Peyer's patch (tissue), 4 donors: ENCODE measurements around the gene GPER1.

Experiments
- POLR2A ChIP-seq, 2 donors: fragments of 450-650 bp; IDR thresholded peaks; one replicate each; pipeline ENCODE4 v1.5.1; 2017; ENCODE audit warnings: antibody characterized with exemption in 2 of 2, mild to moderate bottlenecking in 2 of 2, moderate library complexity in 2 of 2
- TF ChIP-seq, protein P1 (sequence below), 6 experiments: fragments of 450-650 bp in 4 of 6; fragments of 200-600 bp in 2 of 6; sonication (generic) in 1 of 6; IDR thresholded peaks; one replicate each; pipeline ENCODE4 v1.5.1; 2017 to 2019; ENCODE audit warnings: antibody characterized with exemption in 6 of 6, mild to moderate bottlenecking in 3 of 6, moderate library complexity in 1 of 6

DNA sequence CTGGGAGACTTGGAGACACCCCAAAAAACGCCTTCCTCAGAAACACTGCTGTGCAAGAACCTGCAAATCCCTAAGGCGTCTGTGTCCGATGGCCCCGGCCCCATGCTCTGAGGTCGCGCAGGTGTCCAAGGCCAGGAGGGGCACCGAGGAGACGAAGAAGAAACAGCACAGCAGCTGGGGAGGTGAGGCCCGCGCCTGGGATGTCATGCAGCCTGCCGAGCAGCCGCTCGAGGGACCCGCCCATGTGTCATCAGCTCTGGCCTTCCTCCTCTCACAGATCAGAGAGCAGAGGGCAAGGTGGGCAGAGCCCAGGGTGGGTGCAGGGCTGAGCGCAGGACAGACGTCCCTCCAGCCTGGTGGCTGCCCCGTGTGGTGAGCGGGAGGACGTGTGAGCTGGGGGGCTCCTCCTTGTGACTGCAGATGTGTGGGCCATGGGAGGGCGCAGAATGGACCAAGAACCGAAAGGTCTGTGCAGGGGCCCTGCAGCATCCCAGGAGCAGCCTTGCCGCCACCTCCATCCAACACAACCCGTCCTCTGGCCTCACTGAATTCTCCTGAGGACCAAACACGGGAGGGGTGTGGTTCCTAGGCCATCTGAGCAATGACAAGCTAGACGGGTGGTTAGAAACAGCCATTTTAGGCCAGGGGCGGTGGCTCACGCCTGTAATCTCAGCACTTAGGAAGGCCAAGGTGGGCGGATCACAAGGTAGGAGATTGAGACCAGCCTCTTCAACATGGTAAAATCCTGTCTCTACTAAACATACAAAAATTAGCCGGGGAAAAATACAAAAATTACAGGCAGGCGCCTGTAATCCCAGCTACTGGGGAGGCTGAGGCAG, 13.1 kb upstream of the GPER1 start:
- TF ChIP-seq, protein P1, sequence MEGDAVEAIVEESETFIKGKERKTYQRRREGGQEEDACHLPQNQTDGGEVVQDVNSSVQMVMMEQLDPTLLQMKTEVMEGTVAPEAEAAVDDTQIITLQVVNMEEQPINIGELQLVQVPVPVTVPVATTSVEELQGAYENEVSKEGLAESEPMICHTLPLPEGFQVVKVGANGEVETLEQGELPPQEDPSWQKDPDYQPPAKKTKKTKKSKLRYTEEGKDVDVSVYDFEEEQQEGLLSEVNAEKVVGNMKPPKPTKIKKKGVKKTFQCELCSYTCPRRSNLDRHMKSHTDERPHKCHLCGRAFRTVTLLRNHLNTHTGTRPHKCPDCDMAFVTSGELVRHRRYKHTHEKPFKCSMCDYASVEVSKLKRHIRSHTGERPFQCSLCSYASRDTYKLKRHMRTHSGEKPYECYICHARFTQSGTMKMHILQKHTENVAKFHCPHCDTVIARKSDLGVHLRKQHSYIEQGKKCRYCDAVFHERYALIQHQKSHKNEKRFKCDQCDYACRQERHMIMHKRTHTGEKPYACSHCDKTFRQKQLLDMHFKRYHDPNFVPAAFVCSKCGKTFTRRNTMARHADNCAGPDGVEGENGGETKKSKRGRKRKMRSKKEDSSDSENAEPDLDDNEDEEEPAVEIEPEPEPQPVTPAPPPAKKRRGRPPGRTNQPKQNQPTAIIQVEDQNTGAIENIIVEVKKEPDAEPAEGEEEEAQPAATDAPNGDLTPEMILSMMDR (IDR thresholded peaks at IDR 0.05), result no peak
- no peak for TF ChIP-seq POLR2A (IDR thresholded peaks at IDR 0.05)
